K562 (cell line): ENCODE measurements around the gene SFMBT2. TPM values are rescaled to one million over a fixed set of nuclear protein-coding genes. Genes with fewer than 3 reads are reported as not detected.

Experiments
- ARID1B ChIP-seq: fragments of 450-650 bp; IDR thresholded peaks from 2 replicates; pipeline ENCODE4 v1.6.1; 2016; ENCODE audit warnings: antibody characterized with exemption, mild to moderate bottlenecking, inconsistent platforms
- C11orf30 ChIP-seq: fragments of 450-650 bp; IDR thresholded peaks from 2 replicates; pipeline ENCODE4 v1.6.1; 2016; ENCODE audit warnings: low read depth, mild to moderate bottlenecking
- CLOCK ChIP-seq: fragments of 250-450 bp; sonication (Bioruptor Pico); IDR thresholded peaks from 2 replicates; pipeline ENCODE4 v1.4.0; 2020; ENCODE audit warnings: mild to moderate bottlenecking, moderate library complexity, borderline replicate concordance
- E4F1 ChIP-seq: fragments of 250-450 bp; sonication (Bioruptor Pico); IDR thresholded peaks from 2 replicates; pipeline ENCODE4 v1.5.0; 2021; ENCODE audit warnings: mild to moderate bottlenecking, borderline replicate concordance
- IRF1 ChIP-seq: sonication (generic); formaldehyde crosslinking; IDR thresholded peaks from 2 replicates; pipeline ENCODE4 v1.8.0; 2022; ENCODE audit warnings: missing genetic modification reagents, mild to moderate bottlenecking, borderline replicate concordance
- JUND ChIP-seq, 2 experiments: IDR thresholded peaks; 2 replicates in 1 of 2; 3 replicates in 1 of 2; pipeline ENCODE4 v1.6.1; 2011; ENCODE audit warnings: borderline replicate concordance in 2 of 2, low read depth in 2 of 2, low read length in 2 of 2, improper control_type of control experiment in 1 of 2, missing biosample characterization in 1 of 2, missing genetic modification characterization in 1 of 2, missing genetic modification reagents in 1 of 2
- MTA1 ChIP-seq: fragments of 450-650 bp; IDR thresholded peaks from 2 replicates; pipeline ENCODE4 v1.6.1; 2017; ENCODE audit warnings: borderline replicate concordance
- MTA2 ChIP-seq: fragments of 450-650 bp; IDR thresholded peaks from 2 replicates; pipeline ENCODE4 v1.6.1; 2016; ENCODE audit warnings: low read depth
- MTA3 ChIP-seq: fragments of 450-650 bp; formaldehyde crosslinking; IDR thresholded peaks from 2 replicates; pipeline ENCODE4 v1.6.1; 2017; ENCODE audit warnings: mild to moderate bottlenecking, borderline replicate concordance
- NKRF ChIP-seq: fragments of 450-650 bp; IDR thresholded peaks from 2 replicates; pipeline ENCODE4 v1.6.1; 2016; ENCODE audit warnings: borderline replicate concordance
- POLR2A ChIP-seq: fragments of 450-650 bp; conservative IDR thresholded peaks from 2 replicates; pipeline ENCODE4 v1.6.1; 2016
- SMAD1 ChIP-seq: fragments of 150-350 bp; IDR thresholded peaks from 2 replicates; pipeline ENCODE4 v1.6.1; 2014; ENCODE audit warnings: low read length, low read depth; ENCODE audit not compliant: partially characterized antibody
- SOX6 ChIP-seq: fragments of 450-650 bp; IDR thresholded peaks from 2 replicates; pipeline ENCODE4 v1.6.1; 2014; ENCODE audit warnings: mild to moderate bottlenecking
- ZNF592 ChIP-seq: fragments of 450-650 bp; IDR thresholded peaks from 2 replicates; pipeline ENCODE4 v1.6.1; 2017; ENCODE audit warnings: antibody characterized with exemption, mild to moderate bottlenecking
- polyA plus RNA-seq, 8 experiments: library from polyadenylated mRNA; depleted of rRNA in 4 of 8; stranded (reverse) in 5 of 8; unstranded in 3 of 8; fragments of >200 nt; fragmentation: Nextera tagmentation in 2 of 8; fragmentation: Illumina TruSeq in 1 of 8; extraction: Ambion mirVana in 2 of 8; extraction: Trizol in 1 of 8; gene quantifications; 2 replicates each; pipeline versions ENCODE4 v1.2.1 to v1.2.3, GENCODE V29; 2011 to 2014; ENCODE audit warnings: inconsistent platforms in 1 of 8, missing spikeins in 1 of 8
- total RNA-seq, 7 experiments: library from RNA; depleted of rRNA in 6 of 7; stranded (reverse); fragments of >200 nt in 6 of 7; fragmentation: Illumina TruSeq in 2 of 7; extraction: Trizol in 2 of 7; gene quantifications; 2 replicates each; pipeline versions ENCODE4 v1.2.1 to v1.2.3, GENCODE V29; 2011 to 2021; ENCODE audit warnings: low replicate concordance in 1 of 7

The SFMBT2 gene
- total and polyA plus RNA-seq, 9 of the 15 experiments (the other 6 are each of a cell fraction or from before 2014, with no cell fraction given) = 1.2 to 13.6 (median 7.6) TPM

- TF ChIP-seq E4F1 (no peak), POLR2A (no peak), SMAD1 (no peak), NKRF (no peak), ARID1B (peak; percentile 71), MTA1 (no peak), IRF1 (no peak), ZNF592 (peak; percentile 48; the same call in 1 of the 2 replicates), CLOCK (CRISPR knock-in tag) (no peak), MTA3 (no peak), JUND (IDR thresholded peaks at IDR 0.05; ENCODE audit: borderline replicate concordance, low read depth, low read length) (peak; percentile 29; the same call in 1 of the 2 replicates), JUND (tag; IDR thresholded peaks at IDR 0.05; ENCODE audit: borderline replicate concordance, low read depth, low read length) (peak; percentile 29; the same call in 1 of the 3 replicates), C11orf30 (peak; percentile 66), SOX6 (peak; percentile 52), MTA2 (no peak)
These were observed 177.4 kb downstream of the SFMBT2 start (continued) for GRCh38 chr10:7233259-7233991.
